ENCODE data around the gene HOXC13. TPM values are rescaled to one million over a fixed set of nuclear protein-coding genes. Genes with fewer than 3 reads are reported as not detected.

The HOXC13 gene
- total RNA-seq, 2 experiments from 2014 or later, result 0.06 TPM; not detected in 1

DNA sequence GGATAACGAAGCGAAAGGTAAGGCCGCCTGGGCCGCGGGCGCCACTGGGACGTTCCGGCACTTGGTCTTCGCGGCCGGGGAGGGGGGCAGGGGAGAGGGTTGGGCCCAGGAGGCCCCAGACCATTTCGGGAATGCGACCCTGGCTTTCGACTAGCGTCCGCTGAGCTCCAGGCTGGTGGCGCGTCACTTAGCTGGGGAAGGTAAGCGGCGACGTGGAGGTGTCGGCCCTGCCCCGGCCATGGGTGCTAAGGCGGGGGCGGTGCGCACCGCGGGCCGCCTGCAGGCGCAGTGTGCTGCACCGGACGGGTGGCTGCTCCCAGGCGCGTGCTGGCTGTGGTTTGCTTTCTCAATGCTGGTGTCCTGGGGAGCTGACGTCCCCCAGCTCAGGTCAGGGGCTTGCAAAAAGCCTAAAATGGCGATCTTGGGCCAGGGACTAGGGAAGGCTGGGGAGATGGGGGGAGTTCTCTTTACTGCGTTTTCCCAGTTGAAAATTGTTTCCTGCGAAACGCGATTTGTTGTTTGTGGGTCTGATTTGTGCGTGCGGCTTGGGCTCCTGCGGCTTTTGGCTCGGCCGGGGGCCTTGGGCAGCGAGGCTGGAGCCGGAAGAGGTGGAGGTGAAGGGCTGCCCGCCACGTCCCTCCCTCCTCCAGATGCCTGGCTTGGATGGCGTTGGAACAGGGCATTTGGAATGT lies 47.5 kb downstream of the HOXC13 start:
- Histone ChIP-seq H3K27ac (ENCODE audit: low read depth, low read length, poor library complexity, severe bottlenecking) (no peak overlapping the region), H3K79me2 (ENCODE audit: insufficient read depth, low read depth, low read length) (no peaks in the 10 kb centered on the region), H3K36me3 (ENCODE audit: insufficient read depth, low read length) (no peaks in the 10 kb centered on the region), H3K9me2 (ENCODE audit: insufficient read depth, low read length) (no peaks in the 10 kb centered on the region), H3K9me3 (ENCODE audit: low read length) (no peaks in the 10 kb centered on the region), H2AFZ (ENCODE audit: low read length) (no peak overlapping the region), H3K4me2 (ENCODE audit: low read length) (peak overlapping the region; percentile 14; the same call in 1 of the 2 replicates), H4K20me1 (ENCODE audit: insufficient read depth, low read length) (no peaks in the 10 kb centered on the region), H3K4me3 (ENCODE audit: low read depth, low read length, poor library complexity, severe bottlenecking) (no peak overlapping the region), H3K4me1 (ENCODE audit: insufficient read depth, low read length, poor library complexity, severe bottlenecking) (peaks cover 49% of the 10 kb centered on the region)
- CTCF ChIA-PET (ENCODE audit: unreplicated experiment), result interaction anchor here (0.6 kb wide), 1 partner anchor 222 kb away, joined by 3 read pairs; no protein-coding TSS in a partner anchor
- TF ChIP-seq, protein P1, sequence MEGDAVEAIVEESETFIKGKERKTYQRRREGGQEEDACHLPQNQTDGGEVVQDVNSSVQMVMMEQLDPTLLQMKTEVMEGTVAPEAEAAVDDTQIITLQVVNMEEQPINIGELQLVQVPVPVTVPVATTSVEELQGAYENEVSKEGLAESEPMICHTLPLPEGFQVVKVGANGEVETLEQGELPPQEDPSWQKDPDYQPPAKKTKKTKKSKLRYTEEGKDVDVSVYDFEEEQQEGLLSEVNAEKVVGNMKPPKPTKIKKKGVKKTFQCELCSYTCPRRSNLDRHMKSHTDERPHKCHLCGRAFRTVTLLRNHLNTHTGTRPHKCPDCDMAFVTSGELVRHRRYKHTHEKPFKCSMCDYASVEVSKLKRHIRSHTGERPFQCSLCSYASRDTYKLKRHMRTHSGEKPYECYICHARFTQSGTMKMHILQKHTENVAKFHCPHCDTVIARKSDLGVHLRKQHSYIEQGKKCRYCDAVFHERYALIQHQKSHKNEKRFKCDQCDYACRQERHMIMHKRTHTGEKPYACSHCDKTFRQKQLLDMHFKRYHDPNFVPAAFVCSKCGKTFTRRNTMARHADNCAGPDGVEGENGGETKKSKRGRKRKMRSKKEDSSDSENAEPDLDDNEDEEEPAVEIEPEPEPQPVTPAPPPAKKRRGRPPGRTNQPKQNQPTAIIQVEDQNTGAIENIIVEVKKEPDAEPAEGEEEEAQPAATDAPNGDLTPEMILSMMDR (conservative IDR thresholded peaks at IDR 0.05; ENCODE audit: low read length), result no peak
- TF ChIP-seq EZH2phosphoT487 (IDR thresholded peaks at IDR 0.05; ENCODE audit: borderline replicate concordance, low read depth, low read length), result no peak
- intact Hi-C loops (cut with micrococcal nuclease; ENCODE audit: unreplicated experiment), result loop anchor here (10.0 kb wide), 2 partner anchors 191 to 281 kb away; no protein-coding TSS in a partner anchor
- POLR2A ChIA-PET, result interaction anchor here (0.6 kb wide), 2 partner anchors 9 to 44 kb away, joined by 3 to 6 read pairs; no protein-coding TSS in a partner anchor
- no TSS peak for BruUV-seq (replicated peaks)
- DNase-seq (ENCODE audit: low spot score), result peak; percentile 35

DNA sequence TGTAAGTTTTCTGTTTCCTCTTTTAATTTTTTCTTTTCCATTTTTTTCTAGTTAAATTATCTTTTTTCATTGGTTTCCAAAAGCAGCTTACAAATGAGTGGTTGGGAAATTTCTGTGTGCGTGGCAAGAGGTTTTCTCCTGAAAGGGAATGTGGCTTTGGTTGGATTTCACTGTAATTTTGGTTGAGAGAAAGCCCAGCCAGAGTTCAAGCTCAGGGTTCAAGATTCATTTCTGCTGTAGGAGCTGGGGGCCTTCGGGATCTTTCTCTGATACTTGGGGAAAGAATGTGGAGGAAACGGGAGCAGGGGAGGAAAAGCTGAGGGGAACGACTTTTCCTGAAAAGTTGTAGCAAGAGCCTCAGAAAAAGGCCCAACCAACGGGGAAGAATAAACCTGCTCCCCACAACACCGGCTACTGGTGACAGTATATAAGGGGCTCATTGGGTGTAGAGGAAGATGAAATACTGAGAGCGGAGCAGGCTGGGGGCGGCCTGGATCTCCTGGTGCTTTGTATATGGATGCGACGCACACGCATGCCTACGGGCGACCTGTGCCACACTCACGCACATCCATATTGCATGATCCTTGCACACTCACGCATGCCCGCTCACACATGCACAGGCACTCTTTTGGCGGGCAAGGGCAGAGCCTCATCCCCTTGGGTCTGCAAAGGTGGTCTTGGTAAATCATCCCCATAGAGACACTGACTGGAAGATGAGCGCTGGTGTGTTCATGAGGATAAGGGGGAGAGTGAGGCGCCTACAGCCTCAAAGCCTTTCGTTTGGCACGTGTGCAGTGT lies 48.3 kb downstream of the HOXC13 start:
- CTCF ChIA-PET (ENCODE audit: unreplicated experiment), result interaction anchor here (1.4 kb wide), 1 partner anchor 220 kb away, joined by 3 read pairs; no protein-coding TSS in a partner anchor
- H3K9me2 ChIP-seq (ENCODE audit: insufficient read depth, low read length), result no peaks in the 10 kb centered on the region
- H2AFZ ChIP-seq (ENCODE audit: low read length), result no peak overlapping the region
- no peak overlapping the region for H3K27ac ChIP-seq (ENCODE audit: low read depth, low read length, poor library complexity, severe bottlenecking)
- intact Hi-C loops (cut with micrococcal nuclease; ENCODE audit: unreplicated experiment), result loop anchor here (10.0 kb wide), 2 partner anchors 192 to 282 kb away; no protein-coding TSS in a partner anchor
- no peaks in the 10 kb centered on the region for H4K20me1 ChIP-seq (ENCODE audit: insufficient read depth, low read length)
- no peaks in the 10 kb centered on the region for H3K79me2 ChIP-seq (ENCODE audit: insufficient read depth, low read depth, low read length)
- no peaks in the 10 kb centered on the region for H3K9me3 ChIP-seq (ENCODE audit: low read length)
- H3K4me2 ChIP-seq (ENCODE audit: low read length), result no peak overlapping the region
- H3K36me3 ChIP-seq (ENCODE audit: insufficient read depth, low read length), result no peaks in the 10 kb centered on the region
- BruUV-seq (replicated peaks), result no TSS peak
- no peak overlapping the region for H3K4me3 ChIP-seq (ENCODE audit: low read depth, low read length, poor library complexity, severe bottlenecking)
- no peak for DNase-seq (ENCODE audit: low spot score)
- no peak for TF ChIP-seq EZH2phosphoT487 (IDR thresholded peaks at IDR 0.05; ENCODE audit: borderline replicate concordance, low read depth, low read length)
- peaks cover 49% of the 10 kb centered on the region for H3K4me1 ChIP-seq (ENCODE audit: insufficient read depth, low read length, poor library complexity, severe bottlenecking)
- POLR2A ChIA-PET, result no interaction called here

DNA sequence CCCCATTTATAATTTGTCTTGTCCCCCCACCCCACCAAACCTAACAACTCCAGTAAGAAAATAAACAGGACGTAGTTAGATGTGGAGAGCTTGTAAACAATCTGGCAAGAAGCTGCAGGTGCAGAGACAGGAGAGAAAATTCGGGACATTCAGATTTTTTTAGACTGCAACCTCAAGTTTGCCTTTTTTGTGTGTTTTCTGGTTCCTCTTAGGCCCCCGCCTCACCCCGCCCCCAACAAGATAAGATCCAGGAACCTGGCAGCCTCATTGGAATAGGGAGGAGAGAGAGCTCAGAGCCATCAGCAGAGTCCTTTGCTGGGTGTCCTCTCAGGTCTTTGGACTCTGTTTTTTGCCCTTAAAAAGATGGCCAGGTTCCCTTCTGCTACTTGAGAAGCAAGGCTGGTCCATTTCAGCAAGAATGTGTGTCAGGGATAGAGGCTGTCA lies 49.2 kb downstream of the HOXC13 start:
- Histone ChIP-seq H3K36me3 (ENCODE audit: insufficient read depth, low read length) (no peaks in the 10 kb centered on the region), H3K79me2 (ENCODE audit: insufficient read depth, low read depth, low read length) (no peaks in the 10 kb centered on the region), H3K27ac (ENCODE audit: low read depth, low read length, poor library complexity, severe bottlenecking) (no peak overlapping the region), H3K4me1 (ENCODE audit: insufficient read depth, low read length, poor library complexity, severe bottlenecking) (peaks cover 49% of the 10 kb centered on the region), H3K4me3 (ENCODE audit: low read depth, low read length, poor library complexity, severe bottlenecking) (no peak overlapping the region), H3K9me3 (ENCODE audit: low read length) (no peaks in the 10 kb centered on the region), H2AFZ (ENCODE audit: low read length) (no peak overlapping the region), H4K20me1 (ENCODE audit: insufficient read depth, low read length) (no peaks in the 10 kb centered on the region), H3K9me2 (ENCODE audit: insufficient read depth, low read length) (no peaks in the 10 kb centered on the region), H3K4me2 (ENCODE audit: low read length) (no peak overlapping the region)
- intact Hi-C loops (cut with micrococcal nuclease; ENCODE audit: unreplicated experiment), result loop anchor here (2.0 to 10.0 kb wide), 3 partner anchors 193 to 283 kb away; no protein-coding TSS in a partner anchor
- ChIA-PET CTCF (ENCODE audit: unreplicated experiment) (interaction anchor here (0.6 to 1.4 kb wide), 3 partner anchors 219 to 231 kb away, joined by 3 read pairs; no protein-coding TSS in a partner anchor), POLR2A (interaction anchor here (0.6 to 0.7 kb wide), 3 partner anchors 30 to 175 kb away, joined by 3 read pairs; no protein-coding TSS in a partner anchor)
- TF ChIP-seq EZH2phosphoT487 (IDR thresholded peaks at IDR 0.05; ENCODE audit: borderline replicate concordance, low read depth, low read length), result peak; percentile 64; the same call in 1 of the 2 replicates
- TF ChIP-seq, protein P1 (conservative IDR thresholded peaks at IDR 0.05; ENCODE audit: low read length), result no peak
- BruUV-seq (replicated peaks), result no TSS peak
- no peak for DNase-seq (ENCODE audit: low spot score)
